Mesothelial cell of epicardium (in vitro differentiated cells): ENCODE measurements around the gene MEF2A. TPM values are rescaled to one million over a fixed set of nuclear protein-coding genes. Genes with fewer than 3 reads are reported as not detected.

Experiments used
- DNase-seq, 2 experiments: peaks; one replicate each; pipeline ENCODE4 v3.0.0; 2021; ENCODE audit warnings: low spot score in 2 of 2; ENCODE audit not compliant: unreplicated experiment in 2 of 2
- H3K27ac Mint-ChIP-seq: 2 replicates; pipeline ENCODE4 v1.8.0; 2021; ENCODE audit warnings: mixed read lengths
- H3K27me3 Mint-ChIP-seq: 2 replicates; pipeline ENCODE4 v1.8.0; 2021; ENCODE audit warnings: low read depth, mixed read lengths
- H3K36me3 Mint-ChIP-seq: 2 replicates; pipeline ENCODE4 v1.8.0; 2021; ENCODE audit warnings: mixed read lengths
- H3K4me1 Mint-ChIP-seq: 2 replicates; pipeline ENCODE4 v1.8.0; 2021; ENCODE audit warnings: mixed read lengths
- H3K4me3 Mint-ChIP-seq: 2 replicates; pipeline ENCODE4 v1.8.0; 2021; ENCODE audit warnings: mild to moderate bottlenecking, moderate library complexity, mixed read lengths
- H3K9me3 Mint-ChIP-seq: 2 replicates; pipeline ENCODE4 v1.8.0; 2021; ENCODE audit warnings: mixed read lengths
- CTCF ChIP-seq: fragments of 200-600 bp; sonication (generic); IDR thresholded peaks from one replicate; pipeline ENCODE4 v1.5.0; 2021; ENCODE audit warnings: antibody characterized with exemption; ENCODE audit not compliant: unreplicated experiment
- total RNA-seq: library from RNA; stranded (reverse); gene quantifications from 3 replicates; pipeline ENCODE4 v1.2.1, GENCODE V29; 2021

The MEF2A gene
- total RNA-seq, 1 donor from 2014 or later = 39.1 TPM

DNA sequence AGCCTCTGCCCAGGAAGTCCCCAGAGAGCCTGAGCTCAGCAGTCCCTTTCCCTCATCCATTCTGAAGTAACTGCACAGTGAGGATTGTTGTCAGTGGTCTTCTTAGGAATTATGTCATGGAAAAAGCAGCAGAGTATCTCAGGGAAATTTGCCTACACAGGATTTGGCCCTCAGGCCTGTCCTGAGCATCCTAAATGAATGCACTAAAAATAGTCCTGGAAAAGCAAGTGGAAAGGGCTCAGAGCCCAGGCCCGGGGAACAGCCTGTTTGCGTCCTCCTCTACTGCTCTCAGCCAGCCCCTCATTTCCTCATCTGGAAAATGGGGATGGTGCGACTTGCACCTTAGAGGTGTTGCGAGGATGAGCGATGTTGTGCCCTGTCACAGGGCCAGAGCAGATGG is 145.8 kb downstream of the MEF2A start:
- Mint-ChIP-seq H3K4me1 (no peaks in the 10 kb centered on the region), H3K36me3 (peaks cover 27% of the 10 kb centered on the region), H3K27me3 (no peaks in the 10 kb centered on the region), H3K4me3 (no peak overlapping the region), H3K9me3 (no peaks in the 10 kb centered on the region), H3K27ac (no peak overlapping the region)
- TF ChIP-seq CTCF = no peak
- no peak for DNase-seq

DNA sequence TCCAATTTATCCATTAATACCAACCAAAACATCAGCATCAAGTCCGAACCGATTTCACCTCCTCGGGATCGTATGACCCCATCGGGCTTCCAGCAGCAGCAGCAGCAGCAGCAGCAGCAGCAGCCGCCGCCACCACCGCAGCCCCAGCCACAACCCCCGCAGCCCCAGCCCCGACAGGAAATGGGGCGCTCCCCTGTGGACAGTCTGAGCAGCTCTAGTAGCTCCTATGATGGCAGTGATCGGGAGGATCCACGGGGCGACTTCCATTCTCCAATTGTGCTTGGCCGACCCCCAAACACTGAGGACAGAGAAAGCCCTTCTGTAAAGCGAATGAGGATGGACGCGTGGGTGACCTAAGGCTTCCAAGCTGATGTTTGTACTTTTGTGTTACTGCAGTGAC is 146.6 kb downstream of the MEF2A start:
- Mint-ChIP-seq H3K36me3 (peaks cover 27% of the 10 kb centered on the region), H3K4me3 (no peak overlapping the region), H3K27me3 (no peaks in the 10 kb centered on the region), H3K9me3 (no peaks in the 10 kb centered on the region), H3K27ac (no peak overlapping the region), H3K4me1 (no peaks in the 10 kb centered on the region)
- TF ChIP-seq CTCF = no peak
- DNase-seq = no peak

GRCh38 chr15:99716540-99717095 is 150.8 kb downstream of the MEF2A start:
- Mint-ChIP-seq H3K27me3 (no peaks in the 10 kb centered on the region), H3K4me1 (no peaks in the 10 kb centered on the region), H3K4me3 (no peak overlapping the region), H3K9me3 (no peaks in the 10 kb centered on the region), H3K27ac (no peak overlapping the region), H3K36me3 (peaks cover 29% of the 10 kb centered on the region)
- TF ChIP-seq CTCF = no peak
- no peak for DNase-seq

DNA sequence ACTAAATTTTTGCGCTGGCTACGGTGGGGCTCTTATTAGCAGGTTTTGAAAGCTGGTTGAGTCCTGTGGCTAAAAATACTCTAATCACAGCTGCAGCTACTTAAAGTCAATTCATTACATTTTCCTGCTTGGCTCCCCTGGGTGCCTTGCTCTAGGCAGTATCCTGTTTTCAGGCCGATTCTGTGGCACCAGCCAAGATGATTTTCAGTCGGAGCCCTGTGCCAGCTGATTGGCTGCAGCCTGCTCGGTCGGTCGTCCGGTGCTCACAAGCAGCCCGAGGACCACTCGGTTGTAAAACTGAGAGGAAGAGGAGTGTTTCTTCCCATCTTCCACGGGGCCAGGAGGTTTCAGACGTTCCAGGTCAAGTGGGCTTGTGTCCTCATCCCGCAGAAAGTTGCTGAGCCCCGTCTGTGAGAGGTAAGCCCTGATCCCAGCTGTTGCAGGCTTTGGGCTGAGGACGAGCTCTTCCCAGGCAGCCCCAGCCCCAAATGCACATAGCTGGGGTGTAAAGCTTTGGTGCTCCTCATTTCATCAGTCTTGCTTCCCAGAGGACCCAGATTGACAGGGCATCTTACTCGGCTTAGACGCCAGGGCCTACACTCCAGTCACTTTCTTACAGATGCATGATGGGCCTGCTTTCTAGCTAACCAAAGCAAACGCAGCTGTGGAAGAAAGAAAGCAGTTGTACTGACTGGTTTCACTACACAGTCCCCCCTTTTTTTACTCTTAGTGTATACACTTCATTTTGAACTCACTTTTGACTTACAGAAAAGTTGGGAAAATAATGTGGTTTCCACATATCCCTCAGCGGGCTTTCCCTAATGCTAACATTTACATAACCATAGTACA is 151.6 kb downstream of the MEF2A start:
- Mint-ChIP-seq H3K4me3 (no peak overlapping the region), H3K9me3 (peaks cover 4% of the 10 kb centered on the region), H3K36me3 (peaks cover 32% of the 10 kb centered on the region), H3K27ac (no peak overlapping the region), H3K4me1 (no peaks in the 10 kb centered on the region), H3K27me3 (no peaks in the 10 kb centered on the region)
- TF ChIP-seq CTCF = no peak
- no peak for DNase-seq

- Mint-ChIP-seq H3K27ac (no peak overlapping the region), H3K36me3 (peaks cover 27% of the 10 kb centered on the region), H3K27me3 (no peaks in the 10 kb centered on the region), H3K4me3 (no peak overlapping the region), H3K9me3 (peaks cover 6% of the 10 kb centered on the region), H3K4me1 (no peaks in the 10 kb centered on the region)
- DNase-seq = no peak
- no peak for TF ChIP-seq CTCF
Measured at GRCh38 chr15:99718421-99718820, 152.6 kb downstream of the MEF2A start.
